Tracheal epithelial cell (primary cell): ENCODE data around the gene RDH14. TPM values are rescaled to one million over a fixed set of nuclear protein-coding genes. Genes with fewer than 3 reads are reported as not detected.

Source experiments
- total RNA-seq: library from RNA; depleted of rRNA; stranded (reverse); fragments of >200 nt; gene quantifications from 2 replicates; pipeline ENCODE4 v1.2.1, GENCODE V29; 2014

RDH14 gene, protein sequence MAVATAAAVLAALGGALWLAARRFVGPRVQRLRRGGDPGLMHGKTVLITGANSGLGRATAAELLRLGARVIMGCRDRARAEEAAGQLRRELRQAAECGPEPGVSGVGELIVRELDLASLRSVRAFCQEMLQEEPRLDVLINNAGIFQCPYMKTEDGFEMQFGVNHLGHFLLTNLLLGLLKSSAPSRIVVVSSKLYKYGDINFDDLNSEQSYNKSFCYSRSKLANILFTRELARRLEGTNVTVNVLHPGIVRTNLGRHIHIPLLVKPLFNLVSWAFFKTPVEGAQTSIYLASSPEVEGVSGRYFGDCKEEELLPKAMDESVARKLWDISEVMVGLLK
- total RNA-seq = 26.6 and 27.2 TPM in 2 replicates

DNA sequence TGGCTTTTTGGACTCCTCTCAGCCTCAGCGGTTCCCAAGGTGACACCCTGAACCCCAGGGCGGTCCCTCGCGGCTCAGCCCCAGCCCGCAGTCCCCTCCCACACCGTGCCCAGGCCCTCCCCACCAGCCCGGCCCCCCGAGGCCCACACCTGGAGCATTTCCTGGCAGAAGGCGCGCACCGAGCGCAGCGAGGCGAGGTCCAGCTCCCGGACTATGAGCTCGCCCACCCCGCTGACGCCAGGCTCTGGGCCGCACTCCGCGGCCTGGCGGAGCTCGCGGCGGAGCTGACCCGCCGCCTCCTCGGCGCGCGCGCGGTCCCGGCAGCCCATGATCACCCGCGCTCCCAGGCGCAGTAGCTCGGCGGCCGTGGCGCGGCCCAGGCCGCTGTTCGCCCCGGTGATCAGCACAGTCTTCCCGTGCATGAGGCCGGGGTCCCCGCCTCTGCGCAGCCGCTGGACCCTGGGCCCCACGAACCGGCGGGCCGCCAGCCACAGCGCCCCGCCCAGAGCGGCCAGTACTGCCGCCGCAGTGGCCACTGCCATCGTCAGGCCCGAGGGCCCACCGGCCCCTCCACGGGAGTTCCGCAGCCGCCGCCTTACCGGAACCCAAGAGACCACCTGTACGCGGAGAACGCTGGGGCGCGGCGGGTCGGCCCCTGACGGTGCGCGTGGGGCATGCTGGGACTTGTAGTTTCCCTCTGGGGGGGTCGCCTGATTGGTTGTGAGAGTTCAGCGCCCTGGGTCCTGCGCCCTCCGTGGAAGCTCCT lies at the start of gene RDH14:
TSS of gene RDH14 (minus strand) at position 623 of the 766 bp plus-strand sequence. CDS start at position 542, 81 bp downstream.

DNA sequence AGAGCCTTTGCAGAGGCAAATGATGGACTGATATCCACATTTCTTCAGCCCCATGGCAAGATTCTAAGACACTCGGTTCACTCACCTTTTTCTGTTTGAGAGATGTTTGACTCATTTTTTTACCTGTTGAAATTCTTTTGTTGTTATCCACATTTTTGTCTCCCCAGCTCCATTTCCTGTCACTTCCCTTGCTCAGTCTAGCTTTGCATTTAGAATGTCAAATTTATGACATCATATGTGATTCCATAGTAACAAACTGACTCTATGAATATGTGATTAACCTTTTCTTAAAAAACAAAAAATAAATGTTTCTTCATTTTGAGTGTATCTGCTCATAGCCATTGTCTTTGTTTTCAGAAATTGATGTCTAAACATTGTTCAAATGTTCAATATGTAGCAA lies 28.9 kb upstream of the RDH14 start, which contains the start of gene NT5C1B:
TSS of gene NT5C1B (minus strand) at position 216 of the 400 bp plus-strand sequence. CDS start at position 115, 101 bp downstream.

Other genes starting within 250 kb of the RDH14 start
- gene NT5C1B, start 28.9 kb upstream of the RDH14 start, total RNA-seq = not detected in 2 replicates